GM12892 (cell line): Measurements from ENCODE around the gene BMERB1.

ENCODE experiments used
- POLR2AphosphoS5 ChIP-seq: IDR thresholded peaks from 2 replicates; pipeline ENCODE4 v1.6.1; 2011; ENCODE audit warnings: low read depth, low read length, control low read depth
- TAF1 ChIP-seq: IDR thresholded peaks from 2 replicates; pipeline ENCODE4 v1.6.1; 2011; ENCODE audit warnings: low read depth, mild to moderate bottlenecking, control low read depth, low read length, borderline replicate concordance

GRCh38 chr16:15492091-15492740 is 57.8 kb downstream of the BMERB1 start:
- TF ChIP-seq POLR2AphosphoS5 (no peak), TAF1 (no peak)
